ENCODE measurements around the gene EEF1A2.

DNA sequence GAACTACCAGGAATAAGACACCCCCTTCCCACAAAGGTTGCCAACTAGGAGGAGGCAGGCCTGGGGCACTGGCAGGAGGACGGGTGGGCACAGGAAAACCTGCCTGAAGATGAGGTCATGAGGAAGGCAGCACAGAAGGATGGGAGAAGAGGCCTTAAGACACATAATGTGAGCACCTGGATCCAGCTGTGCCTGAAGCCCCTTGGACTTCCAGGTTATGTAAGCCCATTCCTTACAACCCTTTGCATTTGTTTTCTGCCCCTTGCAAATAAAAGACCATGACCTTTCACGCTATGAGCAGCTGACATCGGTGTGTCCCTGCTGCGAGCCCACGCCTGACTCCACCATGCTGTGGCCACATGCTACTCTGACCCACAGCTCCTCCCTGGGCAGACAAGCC is 49.9 kb downstream of the EEF1A2 start:
- TF ChIP-seq EP300 (IDR thresholded peaks at IDR 0.05; ENCODE audit: borderline replicate concordance) (no peak), TAF1 (IDR thresholded peaks at IDR 0.05; ENCODE audit: low read depth) (no peak)
